HCT116 (cell line): ENCODE measurements around the gene CPOX.

ENCODE experiments used
- POLR2A ChIP-seq: IDR thresholded peaks from 2 replicates; pipeline ENCODE4 v1.7.0; 2011; ENCODE audit warnings: borderline replicate concordance; ENCODE audit not compliant: insufficient read depth, insufficient read length; ENCODE audit errors: extremely low read depth
- POLR2AphosphoS5 ChIP-seq: IDR thresholded peaks from 2 replicates; pipeline ENCODE4 v1.6.1; 2011; ENCODE audit warnings: mild to moderate bottlenecking, low read depth, low read length, moderate library complexity
- RAD21 ChIP-seq: IDR thresholded peaks from 2 replicates; pipeline ENCODE4 v1.6.1; 2012; ENCODE audit warnings: low read depth, mild to moderate bottlenecking
- SIN3A ChIP-seq: IDR thresholded peaks from 2 replicates; pipeline ENCODE4 v1.6.1; 2012; ENCODE audit warnings: low read depth
- TF ChIP-seq, protein P1 (sequence below), 3 experiments: fragments of 200-600 bp in 1 of 3; sonication (generic) in 1 of 3; IDR thresholded peaks in 2 of 3; conservative IDR thresholded peaks in 1 of 3; 2 replicates each; pipeline ENCODE4 v1.5.1; 2012 to 2017; ENCODE audit warnings: low read depth in 2 of 3, low read length in 2 of 3, antibody characterized with exemption in 1 of 3, borderline replicate concordance in 1 of 3, control low read depth in 1 of 3, mild to moderate bottlenecking in 1 of 3, mixed read lengths in 1 of 3, mixed run types in 1 of 3, moderate library complexity in 1 of 3; ENCODE audit not compliant: insufficient read depth in 1 of 3
- TF ChIP-seq, protein P2 (sequence below): IDR thresholded peaks from 2 replicates; pipeline ENCODE4 v1.6.1; 2012; ENCODE audit warnings: low read depth
- TF ChIP-seq, protein P3 (sequence below): IDR thresholded peaks from 2 replicates; pipeline ENCODE4 v1.6.1; 2012
- TF ChIP-seq, protein P4 (sequence below): IDR thresholded peaks from 2 replicates; pipeline ENCODE4 v1.6.1; 2012

DNA sequence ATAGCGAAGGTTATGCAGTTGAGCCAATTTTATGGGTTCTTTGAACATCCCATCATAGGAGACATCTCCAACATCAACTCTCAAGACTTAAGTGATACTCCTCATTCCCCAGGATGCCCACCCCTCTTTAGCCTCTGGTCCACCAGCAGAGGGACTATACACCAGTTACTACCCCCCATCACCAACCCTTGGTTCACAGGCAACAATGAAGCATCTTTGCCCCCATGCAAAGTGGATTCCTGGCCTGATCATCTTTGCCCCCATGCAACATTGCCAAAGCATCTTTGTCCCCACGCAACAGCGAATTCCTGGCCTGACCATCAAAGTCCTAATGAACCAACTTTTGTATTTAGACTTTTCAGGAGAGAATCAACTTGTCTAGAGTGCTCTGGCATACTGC, 42.6 kb downstream of the CPOX start:
- TF ChIP-seq SIN3A, result no peak
- TF ChIP-seq, protein P1, sequence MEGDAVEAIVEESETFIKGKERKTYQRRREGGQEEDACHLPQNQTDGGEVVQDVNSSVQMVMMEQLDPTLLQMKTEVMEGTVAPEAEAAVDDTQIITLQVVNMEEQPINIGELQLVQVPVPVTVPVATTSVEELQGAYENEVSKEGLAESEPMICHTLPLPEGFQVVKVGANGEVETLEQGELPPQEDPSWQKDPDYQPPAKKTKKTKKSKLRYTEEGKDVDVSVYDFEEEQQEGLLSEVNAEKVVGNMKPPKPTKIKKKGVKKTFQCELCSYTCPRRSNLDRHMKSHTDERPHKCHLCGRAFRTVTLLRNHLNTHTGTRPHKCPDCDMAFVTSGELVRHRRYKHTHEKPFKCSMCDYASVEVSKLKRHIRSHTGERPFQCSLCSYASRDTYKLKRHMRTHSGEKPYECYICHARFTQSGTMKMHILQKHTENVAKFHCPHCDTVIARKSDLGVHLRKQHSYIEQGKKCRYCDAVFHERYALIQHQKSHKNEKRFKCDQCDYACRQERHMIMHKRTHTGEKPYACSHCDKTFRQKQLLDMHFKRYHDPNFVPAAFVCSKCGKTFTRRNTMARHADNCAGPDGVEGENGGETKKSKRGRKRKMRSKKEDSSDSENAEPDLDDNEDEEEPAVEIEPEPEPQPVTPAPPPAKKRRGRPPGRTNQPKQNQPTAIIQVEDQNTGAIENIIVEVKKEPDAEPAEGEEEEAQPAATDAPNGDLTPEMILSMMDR (IDR thresholded peaks at IDR 0.05 in 2 of 3, conservative IDR thresholded peaks at IDR 0.05 in 1 of 3; ENCODE audit: borderline replicate concordance in 1 of 3, insufficient read depth in 1 of 3, low read depth in 2 of 3, low read length in 2 of 3), result 0 out of 6 replicates have a peak, but pooled peaks of 1 of the 3 experiments have one; percentile 13
- TF ChIP-seq, protein P2, sequence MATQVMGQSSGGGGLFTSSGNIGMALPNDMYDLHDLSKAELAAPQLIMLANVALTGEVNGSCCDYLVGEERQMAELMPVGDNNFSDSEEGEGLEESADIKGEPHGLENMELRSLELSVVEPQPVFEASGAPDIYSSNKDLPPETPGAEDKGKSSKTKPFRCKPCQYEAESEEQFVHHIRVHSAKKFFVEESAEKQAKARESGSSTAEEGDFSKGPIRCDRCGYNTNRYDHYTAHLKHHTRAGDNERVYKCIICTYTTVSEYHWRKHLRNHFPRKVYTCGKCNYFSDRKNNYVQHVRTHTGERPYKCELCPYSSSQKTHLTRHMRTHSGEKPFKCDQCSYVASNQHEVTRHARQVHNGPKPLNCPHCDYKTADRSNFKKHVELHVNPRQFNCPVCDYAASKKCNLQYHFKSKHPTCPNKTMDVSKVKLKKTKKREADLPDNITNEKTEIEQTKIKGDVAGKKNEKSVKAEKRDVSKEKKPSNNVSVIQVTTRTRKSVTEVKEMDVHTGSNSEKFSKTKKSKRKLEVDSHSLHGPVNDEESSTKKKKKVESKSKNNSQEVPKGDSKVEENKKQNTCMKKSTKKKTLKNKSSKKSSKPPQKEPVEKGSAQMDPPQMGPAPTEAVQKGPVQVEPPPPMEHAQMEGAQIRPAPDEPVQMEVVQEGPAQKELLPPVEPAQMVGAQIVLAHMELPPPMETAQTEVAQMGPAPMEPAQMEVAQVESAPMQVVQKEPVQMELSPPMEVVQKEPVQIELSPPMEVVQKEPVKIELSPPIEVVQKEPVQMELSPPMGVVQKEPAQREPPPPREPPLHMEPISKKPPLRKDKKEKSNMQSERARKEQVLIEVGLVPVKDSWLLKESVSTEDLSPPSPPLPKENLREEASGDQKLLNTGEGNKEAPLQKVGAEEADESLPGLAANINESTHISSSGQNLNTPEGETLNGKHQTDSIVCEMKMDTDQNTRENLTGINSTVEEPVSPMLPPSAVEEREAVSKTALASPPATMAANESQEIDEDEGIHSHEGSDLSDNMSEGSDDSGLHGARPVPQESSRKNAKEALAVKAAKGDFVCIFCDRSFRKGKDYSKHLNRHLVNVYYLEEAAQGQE, result no peak
- no peak for TF ChIP-seq POLR2AphosphoS5
- TF ChIP-seq RAD21, result no peak
- TF ChIP-seq, protein P3, sequence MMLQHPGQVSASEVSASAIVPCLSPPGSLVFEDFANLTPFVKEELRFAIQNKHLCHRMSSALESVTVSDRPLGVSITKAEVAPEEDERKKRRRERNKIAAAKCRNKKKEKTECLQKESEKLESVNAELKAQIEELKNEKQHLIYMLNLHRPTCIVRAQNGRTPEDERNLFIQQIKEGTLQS, result no peak
- TF ChIP-seq, protein P4, sequence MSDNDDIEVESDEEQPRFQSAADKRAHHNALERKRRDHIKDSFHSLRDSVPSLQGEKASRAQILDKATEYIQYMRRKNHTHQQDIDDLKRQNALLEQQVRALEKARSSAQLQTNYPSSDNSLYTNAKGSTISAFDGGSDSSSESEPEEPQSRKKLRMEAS, result no peak
- no peak for TF ChIP-seq POLR2A
